HEK293 (cell line): ENCODE measurements around the gene UBFD1.

Source experiments
- BCL11A ChIP-seq: fragments of 450-650 bp; formaldehyde crosslinking; IDR thresholded peaks from 2 replicates; pipeline ENCODE4 v1.5.1; 2016; ENCODE audit warnings: low read depth, missing biosample characterization, missing genetic modification characterization
- FEZF1 ChIP-seq: fragments of 450-650 bp; formaldehyde crosslinking; IDR thresholded peaks from 2 replicates; pipeline ENCODE4 v1.5.1; 2016; ENCODE audit warnings: missing biosample characterization, missing genetic modification characterization
- GLIS1 ChIP-seq: fragments of 450-650 bp; formaldehyde crosslinking; IDR thresholded peaks from 2 replicates; pipeline ENCODE4 v1.5.1; 2016; ENCODE audit warnings: missing biosample characterization, missing genetic modification characterization
- IKZF3 ChIP-seq: fragments of 450-650 bp; IDR thresholded peaks from 2 replicates; pipeline ENCODE4 v1.5.0; 2018; ENCODE audit warnings: missing biosample characterization, mild to moderate bottlenecking, missing genetic modification characterization, moderate library complexity
- KLF10 ChIP-seq: fragments of 450-650 bp; IDR thresholded peaks from 2 replicates; pipeline ENCODE4 v1.5.1; 2018; ENCODE audit warnings: missing biosample characterization, mild to moderate bottlenecking, missing genetic modification characterization
- TRIM28 ChIP-seq: IDR thresholded peaks from 2 replicates; pipeline ENCODE4 v1.6.1; 2011; ENCODE audit warnings: low read length, control low read depth, borderline replicate concordance
- WT1 ChIP-seq: fragments of 450-650 bp; formaldehyde crosslinking; IDR thresholded peaks from 2 replicates; pipeline ENCODE4 v1.5.1; 2016; ENCODE audit warnings: missing biosample characterization, missing genetic modification characterization
- YY1 ChIP-seq: fragments of 450-650 bp; formaldehyde crosslinking; IDR thresholded peaks from 2 replicates; pipeline ENCODE4 v1.5.1; 2018; ENCODE audit warnings: missing biosample characterization, missing genetic modification characterization
- ZBTB17 ChIP-seq: fragments of 450-650 bp; formaldehyde crosslinking; IDR thresholded peaks from 2 replicates; pipeline ENCODE4 v1.5.1; 2016; ENCODE audit warnings: missing biosample characterization, missing genetic modification characterization
- ZBTB8A ChIP-seq: fragments of 450-650 bp; formaldehyde crosslinking; IDR thresholded peaks from 2 replicates; pipeline ENCODE4 v1.5.1; 2016; ENCODE audit warnings: missing biosample characterization, missing genetic modification characterization
- ZEB2 ChIP-seq: fragments of 450-650 bp; formaldehyde crosslinking; IDR thresholded peaks from 2 replicates; pipeline ENCODE4 v1.5.1; 2016; ENCODE audit warnings: missing biosample characterization, missing genetic modification characterization
- ZNF10 ChIP-seq: fragments of 450-650 bp; formaldehyde crosslinking; IDR thresholded peaks from 2 replicates; pipeline ENCODE4 v1.5.1; 2017; ENCODE audit warnings: missing biosample characterization, missing genetic modification characterization
- ZNF2 ChIP-seq: fragments of 450-650 bp; formaldehyde crosslinking; IDR thresholded peaks from 2 replicates; pipeline ENCODE4 v1.5.1; 2016; ENCODE audit warnings: missing biosample characterization, missing genetic modification characterization
- ZNF23 ChIP-seq: fragments of 450-650 bp; formaldehyde crosslinking; IDR thresholded peaks from 2 replicates; pipeline ENCODE4 v1.5.1; 2016; ENCODE audit warnings: missing biosample characterization, missing genetic modification characterization, borderline replicate concordance
- ZNF335 ChIP-seq: fragments of 450-650 bp; formaldehyde crosslinking; conservative IDR thresholded peaks from 2 replicates; pipeline ENCODE4 v1.5.1; 2016; ENCODE audit warnings: missing biosample characterization, missing genetic modification characterization
- ZNF404 ChIP-seq: fragments of 450-650 bp; formaldehyde crosslinking; IDR thresholded peaks from 2 replicates; pipeline ENCODE4 v1.5.1; 2017; ENCODE audit warnings: missing biosample characterization, missing genetic modification characterization
- ZNF518A ChIP-seq: fragments of 450-650 bp; formaldehyde crosslinking; conservative IDR thresholded peaks from 2 replicates; pipeline ENCODE4 v1.5.1; 2016; ENCODE audit warnings: low read depth, missing biosample characterization, missing genetic modification characterization
- TF ChIP-seq, protein P1 (sequence below): fragments of 450-650 bp; formaldehyde crosslinking; conservative IDR thresholded peaks from 2 replicates; pipeline ENCODE4 v1.5.1; 2016; ENCODE audit warnings: low read depth, missing biosample characterization, missing genetic modification characterization
- TF ChIP-seq, protein P2 (sequence below): fragments of 450-650 bp; formaldehyde crosslinking; IDR thresholded peaks from 2 replicates; pipeline ENCODE4 v1.5.1; 2016; ENCODE audit warnings: missing biosample characterization, missing genetic modification characterization
- TF ChIP-seq, protein P3 (sequence below): fragments of 450-650 bp; formaldehyde crosslinking; IDR thresholded peaks from 2 replicates; pipeline ENCODE4 v1.5.1; 2016; ENCODE audit warnings: missing biosample characterization, missing genetic modification characterization

UBFD1 gene

DNA sequence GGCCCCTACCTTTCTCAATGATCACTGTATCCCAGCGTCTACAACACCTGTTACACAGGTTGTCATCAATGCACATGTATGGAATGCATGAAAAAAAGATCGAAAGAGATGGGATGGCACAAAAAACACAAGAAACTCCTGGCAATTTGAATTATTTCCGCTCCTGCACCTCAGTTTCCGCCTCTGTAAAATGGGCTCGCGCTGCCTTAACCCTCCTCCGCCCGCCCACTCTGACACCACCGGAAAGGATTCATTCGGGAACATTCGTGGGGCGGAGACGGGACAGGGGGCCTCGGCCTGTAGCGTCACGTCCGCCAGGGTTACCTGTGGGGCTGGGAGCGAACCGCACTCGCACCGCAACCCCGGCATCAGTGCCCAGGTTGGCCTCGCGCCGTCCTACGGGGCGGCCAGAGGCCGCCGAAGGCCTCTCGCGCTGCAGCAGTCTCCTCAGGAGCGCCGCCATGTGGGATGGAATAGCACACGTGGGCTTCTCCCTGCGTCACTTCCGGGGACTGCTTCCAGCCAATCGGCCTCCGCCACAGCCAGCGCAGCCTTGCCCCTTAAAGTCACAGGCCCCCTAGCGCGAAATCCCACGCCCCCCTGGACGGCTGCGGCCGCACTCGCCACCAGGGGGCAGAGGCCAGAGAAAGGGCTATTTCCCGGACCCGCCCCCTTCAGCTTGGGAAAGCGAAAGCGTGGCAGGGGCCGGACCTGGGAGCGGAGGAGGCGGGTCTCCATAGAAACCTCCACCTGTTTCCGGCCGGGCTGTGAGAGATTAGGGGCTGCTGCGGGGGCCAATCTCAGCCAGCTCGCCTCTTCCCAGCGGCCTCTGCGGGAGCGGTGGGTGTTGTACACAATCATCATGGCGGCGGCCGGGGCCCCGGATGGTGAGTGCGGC is at the start of gene UBFD1, which contains the start of gene EARS2 (continued):
- TF ChIP-seq ZNF518A (peak; percentile 75), ZNF335 (tag by site-specific recombination) (peak; percentile 80), ZNF10 (tag by site-specific recombination) (peak; percentile 39; the same call in 1 of the 2 replicates), ZNF2 (tag by site-specific recombination) (peak; percentile 75), ZBTB8A (tag by site-specific recombination) (peak; percentile 36), WT1 (tag by site-specific recombination) (no peak), ZNF23 (tag by site-specific recombination) (no peak), BCL11A (peak; percentile 97), YY1 (tag by site-specific recombination) (peak; percentile 86), TRIM28 (peak; percentile 13; the same call in 1 of the 2 replicates), IKZF3 (tag by site-specific recombination) (peak; percentile 92), GLIS1 (tag by site-specific recombination) (peak; percentile 99), ZEB2 (tag by site-specific recombination) (peak; percentile 74; the same call in 1 of the 2 replicates), FEZF1 (peak; percentile 83), ZBTB17 (tag by site-specific recombination) (peak; percentile 51), KLF10 (peak; percentile 100), ZNF404 (tag by site-specific recombination) (no peak)
- TF ChIP-seq, protein P1, sequence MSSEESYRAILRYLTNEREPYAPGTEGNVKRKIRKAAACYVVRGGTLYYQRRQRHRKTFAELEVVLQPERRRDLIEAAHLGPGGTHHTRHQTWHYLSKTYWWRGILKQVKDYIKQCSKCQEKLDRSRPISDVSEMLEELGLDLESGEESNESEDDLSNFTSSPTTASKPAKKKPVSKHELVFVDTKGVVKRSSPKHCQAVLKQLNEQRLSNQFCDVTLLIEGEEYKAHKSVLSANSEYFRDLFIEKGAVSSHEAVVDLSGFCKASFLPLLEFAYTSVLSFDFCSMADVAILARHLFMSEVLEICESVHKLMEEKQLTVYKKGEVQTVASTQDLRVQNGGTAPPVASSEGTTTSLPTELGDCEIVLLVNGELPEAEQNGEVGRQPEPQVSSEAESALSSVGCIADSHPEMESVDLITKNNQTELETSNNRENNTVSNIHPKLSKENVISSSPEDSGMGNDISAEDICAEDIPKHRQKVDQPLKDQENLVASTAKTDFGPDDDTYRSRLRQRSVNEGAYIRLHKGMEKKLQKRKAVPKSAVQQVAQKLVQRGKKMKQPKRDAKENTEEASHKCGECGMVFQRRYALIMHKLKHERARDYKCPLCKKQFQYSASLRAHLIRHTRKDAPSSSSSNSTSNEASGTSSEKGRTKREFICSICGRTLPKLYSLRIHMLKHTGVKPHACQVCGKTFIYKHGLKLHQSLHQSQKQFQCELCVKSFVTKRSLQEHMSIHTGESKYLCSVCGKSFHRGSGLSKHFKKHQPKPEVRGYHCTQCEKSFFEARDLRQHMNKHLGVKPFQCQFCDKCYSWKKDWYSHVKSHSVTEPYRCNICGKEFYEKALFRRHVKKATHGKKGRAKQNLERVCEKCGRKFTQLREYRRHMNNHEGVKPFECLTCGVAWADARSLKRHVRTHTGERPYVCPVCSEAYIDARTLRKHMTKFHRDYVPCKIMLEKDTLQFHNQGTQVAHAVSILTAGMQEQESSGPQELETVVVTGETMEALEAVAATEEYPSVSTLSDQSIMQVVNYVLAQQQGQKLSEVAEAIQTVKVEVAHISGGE (tag by site-specific recombination), result peak; percentile 87
- TF ChIP-seq, protein P2, sequence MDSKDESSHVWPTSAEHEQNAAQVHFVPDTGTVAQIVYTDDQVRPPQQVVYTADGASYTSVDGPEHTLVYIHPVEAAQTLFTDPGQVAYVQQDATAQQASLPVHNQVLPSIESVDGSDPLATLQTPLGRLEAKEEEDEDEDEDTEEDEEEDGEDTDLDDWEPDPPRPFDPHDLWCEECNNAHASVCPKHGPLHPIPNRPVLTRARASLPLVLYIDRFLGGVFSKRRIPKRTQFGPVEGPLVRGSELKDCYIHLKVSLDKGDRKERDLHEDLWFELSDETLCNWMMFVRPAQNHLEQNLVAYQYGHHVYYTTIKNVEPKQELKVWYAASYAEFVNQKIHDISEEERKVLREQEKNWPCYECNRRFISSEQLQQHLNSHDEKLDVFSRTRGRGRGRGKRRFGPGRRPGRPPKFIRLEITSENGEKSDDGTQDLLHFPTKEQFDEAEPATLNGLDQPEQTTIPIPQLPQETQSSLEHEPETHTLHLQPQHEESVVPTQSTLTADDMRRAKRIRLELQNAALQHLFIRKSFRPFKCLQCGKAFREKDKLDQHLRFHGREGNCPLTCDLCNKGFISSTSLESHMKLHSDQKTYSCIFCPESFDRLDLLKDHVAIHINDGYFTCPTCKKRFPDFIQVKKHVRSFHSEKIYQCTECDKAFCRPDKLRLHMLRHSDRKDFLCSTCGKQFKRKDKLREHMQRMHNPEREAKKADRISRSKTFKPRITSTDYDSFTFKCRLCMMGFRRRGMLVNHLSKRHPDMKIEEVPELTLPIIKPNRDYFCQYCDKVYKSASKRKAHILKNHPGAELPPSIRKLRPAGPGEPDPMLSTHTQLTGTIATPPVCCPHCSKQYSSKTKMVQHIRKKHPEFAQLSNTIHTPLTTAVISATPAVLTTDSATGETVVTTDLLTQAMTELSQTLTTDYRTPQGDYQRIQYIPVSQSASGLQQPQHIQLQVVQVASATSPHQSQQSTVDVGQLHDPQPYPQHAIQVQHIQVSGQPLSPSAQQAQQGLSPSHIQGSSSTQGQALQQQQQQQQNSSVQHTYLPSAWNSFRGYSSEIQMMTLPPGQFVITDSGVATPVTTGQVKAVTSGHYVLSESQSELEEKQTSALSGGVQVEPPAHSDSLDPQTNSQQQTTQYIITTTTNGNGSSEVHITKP (tag by site-specific recombination), result peak; percentile 75
- TF ChIP-seq, protein P3, sequence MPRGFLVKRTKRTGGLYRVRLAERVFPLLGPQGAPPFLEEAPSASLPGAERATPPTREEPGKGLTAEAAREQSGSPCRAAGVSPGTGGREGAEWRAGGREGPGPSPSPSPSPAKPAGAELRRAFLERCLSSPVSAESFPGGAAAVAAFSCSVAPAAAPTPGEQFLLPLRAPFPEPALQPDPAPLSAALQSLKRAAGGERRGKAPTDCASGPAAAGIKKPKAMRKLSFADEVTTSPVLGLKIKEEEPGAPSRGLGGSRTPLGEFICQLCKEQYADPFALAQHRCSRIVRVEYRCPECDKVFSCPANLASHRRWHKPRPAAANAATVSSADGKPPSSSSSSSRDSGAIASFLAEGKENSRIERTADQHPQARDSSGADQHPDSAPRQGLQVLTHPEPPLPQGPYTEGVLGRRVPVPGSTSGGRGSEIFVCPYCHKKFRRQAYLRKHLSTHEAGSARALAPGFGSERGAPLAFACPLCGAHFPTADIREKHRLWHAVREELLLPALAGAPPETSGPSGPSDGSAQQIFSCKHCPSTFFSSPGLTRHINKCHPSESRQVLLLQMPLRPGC, result no peak
